ENCODE measurements around the gene CACFD1. TPM values are rescaled to one million over a fixed set of nuclear protein-coding genes. Genes with fewer than 3 reads are reported as not detected.
A peak's percentile ranks its signal among the peaks of the same experiment; 100 is the strongest.
"Not testable (repeated sequence)": the region's sequence is repeated elsewhere in the genome, so short reads cannot be mapped to it uniquely, and the experiment has no call there.

CACFD1 gene
- total RNA-seq, 1 donor from 2014 or later: 22.3 TPM

- Mint-ChIP-seq H3K36me3 (ENCODE audit: low read depth) (no peaks in the 10 kb centered on the region), H3K9me3 (ENCODE audit: low read depth) (no peaks in the 10 kb centered on the region), H3K4me3 (ENCODE audit: unreplicated experiment) (no peak overlapping the region), H3K27me3 (ENCODE audit: low read depth) (peaks cover 12% of the 10 kb centered on the region), H3K27ac (ENCODE audit: unreplicated experiment) (no peak overlapping the region), H3K4me1 (ENCODE audit: low read depth) (no peaks in the 10 kb centered on the region)
- TF ChIP-seq CTCF (IDR thresholded peaks at IDR 0.05): no peak
- no peak for DNase-seq (ENCODE audit: low spot score)
These were observed 14.3 kb upstream of the CACFD1 start for GRCh38 chr9:133445293-133445969.

- H3K36me3 Mint-ChIP-seq (ENCODE audit: low read depth): no peaks in the 10 kb centered on the region
- H3K27me3 Mint-ChIP-seq (ENCODE audit: low read depth): peaks cover 12% of the 10 kb centered on the region
- H3K27ac Mint-ChIP-seq (ENCODE audit: unreplicated experiment): no peak overlapping the region
- H3K4me1 Mint-ChIP-seq (ENCODE audit: low read depth): no peaks in the 10 kb centered on the region
- DNase-seq (ENCODE audit: low spot score): peak; percentile 94
- no peaks in the 10 kb centered on the region for H3K9me3 Mint-ChIP-seq (ENCODE audit: low read depth)
- no peak for TF ChIP-seq CTCF (IDR thresholded peaks at IDR 0.05)
- H3K4me3 Mint-ChIP-seq (ENCODE audit: unreplicated experiment): no peak overlapping the region
These were observed 11.2 kb upstream of the CACFD1 start for GRCh38 chr9:133448487-133448972.

- no peaks in the 10 kb centered on the region for H3K36me3 Mint-ChIP-seq (ENCODE audit: low read depth)
- H3K4me3 Mint-ChIP-seq (ENCODE audit: unreplicated experiment): no peak overlapping the region
- TF ChIP-seq CTCF (IDR thresholded peaks at IDR 0.05): no peak
- no peaks in the 10 kb centered on the region for H3K9me3 Mint-ChIP-seq (ENCODE audit: low read depth)
- no peak overlapping the region for H3K27ac Mint-ChIP-seq (ENCODE audit: unreplicated experiment)
- peaks cover 12% of the 10 kb centered on the region for H3K27me3 Mint-ChIP-seq (ENCODE audit: low read depth)
- peak; percentile 84 for DNase-seq (ENCODE audit: low spot score)
- no peaks in the 10 kb centered on the region for H3K4me1 Mint-ChIP-seq (ENCODE audit: low read depth)
These were observed 10.0 kb upstream of the CACFD1 start for GRCh38 chr9:133449760-133450159.

- H3K36me3 Mint-ChIP-seq (ENCODE audit: low read depth); H3K4me1 Mint-ChIP-seq (ENCODE audit: low read depth): not testable (repeated sequence)
These were observed 7.9 kb upstream of the CACFD1 start for GRCh38 chr9:133451865-133452264.

GRCh38 chr9:133452562-133452961 lies 7.2 kb upstream of the CACFD1 start:
- H3K27ac Mint-ChIP-seq (ENCODE audit: unreplicated experiment): no peak overlapping the region
- H3K27me3 Mint-ChIP-seq (ENCODE audit: low read depth): no peaks in the 10 kb centered on the region
- no peak for TF ChIP-seq CTCF (IDR thresholded peaks at IDR 0.05)
- no peaks in the 10 kb centered on the region for H3K36me3 Mint-ChIP-seq (ENCODE audit: low read depth)
- H3K4me1 Mint-ChIP-seq (ENCODE audit: low read depth): no peaks in the 10 kb centered on the region
- no peaks in the 10 kb centered on the region for H3K9me3 Mint-ChIP-seq (ENCODE audit: low read depth)
- H3K4me3 Mint-ChIP-seq (ENCODE audit: unreplicated experiment): no peak overlapping the region
- no peak for DNase-seq (ENCODE audit: low spot score)

More at GRCh38 chr9:133451865-133452264, 7.9 kb upstream of the CACFD1 start:
- H3K4me3 Mint-ChIP-seq (ENCODE audit: unreplicated experiment); H3K27me3 Mint-ChIP-seq (ENCODE audit: low read depth); DNase-seq (ENCODE audit: low spot score); H3K9me3 Mint-ChIP-seq (ENCODE audit: low read depth); H3K27ac Mint-ChIP-seq (ENCODE audit: unreplicated experiment): not testable (repeated sequence)

- Mint-ChIP-seq H3K36me3 (ENCODE audit: low read depth) (no peaks in the 10 kb centered on the region), H3K4me3 (ENCODE audit: unreplicated experiment) (no peak overlapping the region), H3K4me1 (ENCODE audit: low read depth) (no peaks in the 10 kb centered on the region), H3K27ac (ENCODE audit: unreplicated experiment) (no peak overlapping the region), H3K9me3 (ENCODE audit: low read depth) (no peaks in the 10 kb centered on the region), H3K27me3 (ENCODE audit: low read depth) (no peaks in the 10 kb centered on the region)
- no peak for DNase-seq (ENCODE audit: low spot score)
- TF ChIP-seq CTCF (IDR thresholded peaks at IDR 0.05): no peak
These were observed 6.1 kb upstream of the CACFD1 start for GRCh38 chr9:133453651-133454050.

Measured in chondrocyte (in vitro differentiated cells).